ENCODE measurements around the gene PSMC5.
"Not testable (repeated sequence)": the region's sequence is repeated elsewhere in the genome, so short reads cannot be mapped to it uniquely, and the experiment has no call there.

The PSMC5 gene

GRCh38 chr17:63841350-63842172, 14.3 kb downstream of the PSMC5 start:
- no peak for DNase-seq

GRCh38 chr17:63842173-63842539, 14.9 kb downstream of the PSMC5 start:
- DNase-seq = no peak

- peak; percentile 98 to 99 for DNase-seq
These were observed 15.5 kb downstream of the PSMC5 start, which contains the start of gene SMARCD2 for GRCh38 chr17:63842540-63843386. Gene SMARCD2 (minus strand): TSS chr17:63842685. CDS start chr17:63842674, 11 bp downstream.

GRCh38 chr17:63843387-63843888, 16.2 kb downstream of the PSMC5 start:
- peak; percentile 45 to 64 for DNase-seq

GRCh38 chr17:63843910-63844677, 16.9 kb downstream of the PSMC5 start:
- DNase-seq = no peak

- no peak for DNase-seq
These were observed 18.3 kb downstream of the PSMC5 start for GRCh38 chr17:63845509-63845908.

GRCh38 chr17:63847525-63848249, 20.5 kb downstream of the PSMC5 start:
- no peak for DNase-seq

- peak; percentile 94 for DNase-seq
These were observed 21.8 kb downstream of the PSMC5 start for GRCh38 chr17:63848834-63849689.

GRCh38 chr17:63850401-63850800, 23.2 kb downstream of the PSMC5 start:
- no peak for DNase-seq

GRCh38 chr17:63853260-63853659, 26.0 kb downstream of the PSMC5 start:
- DNase-seq = no peak

- DNase-seq = no peak
These were observed 27.5 kb downstream of the PSMC5 start for GRCh38 chr17:63854709-63855108.

- no peak for DNase-seq
These were observed 28.0 kb downstream of the PSMC5 start for GRCh38 chr17:63855185-63855584.

GRCh38 chr17:63856425-63856824, 29.2 kb downstream of the PSMC5 start:
- not testable (repeated sequence) for DNase-seq

- DNase-seq = no peak
These were observed 32.0 kb downstream of the PSMC5 start for GRCh38 chr17:63859257-63859656.

GRCh38 chr17:63866625-63867024, 39.4 kb downstream of the PSMC5 start:
- not testable (repeated sequence) for DNase-seq

- DNase-seq = not testable (repeated sequence)
These were observed 42.5 kb downstream of the PSMC5 start for GRCh38 chr17:63869491-63870291.

- DNase-seq = not testable (repeated sequence)
These were observed 43.0 kb downstream of the PSMC5 start for GRCh38 chr17:63870292-63870665.

- DNase-seq = not testable (repeated sequence)
These were observed 44.6 kb downstream of the PSMC5 start for GRCh38 chr17:63871646-63872365.

GRCh38 chr17:63873577-63873976, 46.3 kb downstream of the PSMC5 start, which contains the start of gene CSH2:
Gene CSH2 (minus strand): TSS chr17:63873677. CDS start chr17:63873614, 63 bp downstream.
- DNase-seq = not testable (repeated sequence)

Measured in CD4-positive, alpha-beta T cell treated with Interleukin-1 beta for 1 hour (primary cell).